Neural progenitor cell (in vitro differentiated cells): ENCODE measurements around the gene HES4. TPM values are rescaled to one million over a fixed set of nuclear protein-coding genes. Genes with fewer than 3 reads are reported as not detected.

Experiments
- DNase-seq: peaks from one replicate; pipeline ENCODE4 v3.0.0-alpha.2; 2016; ENCODE audit warnings: low spot score
- H2AFZ ChIP-seq: fragments of 200-600 bp; sonication (generic); replicated peaks from 2 replicates; pipeline ENCODE4 v1.6.1; 2016; ENCODE audit warnings: antibody characterized with exemption
- H3F3A ChIP-seq: fragments of 200-600 bp; sonication (generic); 2 replicates; pipeline ENCODE4 v1.6.1; 2016; ENCODE audit warnings: antibody characterized with exemption, low read depth
- H3K27ac ChIP-seq: fragments of 200-600 bp; sonication (generic); 2 replicates; pipeline ENCODE4 v1.5.1; 2016; ENCODE audit warnings: mild to moderate bottlenecking
- H3K27me3 ChIP-seq: fragments of 200-600 bp; sonication (generic); 2 replicates; pipeline ENCODE4 v1.6.1; 2016; ENCODE audit warnings: mild to moderate bottlenecking, moderate library complexity
- H3K36me3 ChIP-seq: fragments of 200-600 bp; sonication (generic); 2 replicates; pipeline ENCODE4 v1.5.1; 2016
- H3K4me1 ChIP-seq: fragments of 200-600 bp; sonication (generic); 2 replicates; pipeline ENCODE4 v1.6.1; 2016; ENCODE audit warnings: mixed run types
- H3K4me2 ChIP-seq: fragments of 200-600 bp; sonication (generic); 2 replicates; pipeline ENCODE4 v1.6.1; 2016
- H3K4me3 ChIP-seq: fragments of 200-600 bp; sonication (generic); 2 replicates; pipeline ENCODE4 v1.5.1; 2016
- H3K79me2 ChIP-seq: fragments of 200-600 bp; sonication (generic); 2 replicates; pipeline ENCODE4 v1.6.1; 2016; ENCODE audit warnings: low read depth
- H3K9ac ChIP-seq: fragments of 200-600 bp; sonication (generic); 2 replicates; pipeline ENCODE4 v1.6.1; 2016
- H3K9me3 ChIP-seq: fragments of 200-600 bp; sonication (generic); 2 replicates; pipeline ENCODE4 v1.5.1; 2016; ENCODE audit warnings: low read depth
- H4K20me1 ChIP-seq: fragments of 200-600 bp; sonication (generic); 2 replicates; pipeline ENCODE4 v1.6.1; 2016; ENCODE audit warnings: low read depth
- H3K27ac Mint-ChIP-seq: 3 replicates; pipeline ENCODE4 v1.8.0; 2021; ENCODE audit warnings: mixed read lengths
- H3K27me3 Mint-ChIP-seq: 2 replicates; pipeline ENCODE4 v1.8.0; 2022; ENCODE audit warnings: low read depth, mild to moderate bottlenecking, inconsistent platforms, moderate library complexity, mixed read lengths; ENCODE audit not compliant: insufficient read depth
- H3K36me3 Mint-ChIP-seq: 3 replicates; pipeline ENCODE4 v1.8.0; 2021; ENCODE audit warnings: mixed read lengths
- H3K4me1 Mint-ChIP-seq: 3 replicates; pipeline ENCODE4 v1.8.0; 2021; ENCODE audit warnings: mixed read lengths
- H3K4me3 Mint-ChIP-seq: 3 replicates; pipeline ENCODE4 v1.8.0; 2021; ENCODE audit warnings: mild to moderate bottlenecking, moderate library complexity, mixed read lengths
- H3K9me3 Mint-ChIP-seq: 3 replicates; pipeline ENCODE4 v1.8.0; 2020; ENCODE audit warnings: mixed read lengths
- EZH2 ChIP-seq: fragments of 200-600 bp; sonication (generic); IDR thresholded peaks from 2 replicates; pipeline ENCODE4 v1.6.1; 2017; ENCODE audit warnings: antibody characterized with exemption, mild to moderate bottlenecking, moderate library complexity
- EZH2phosphoT487 ChIP-seq: fragments of 200-600 bp; sonication (generic); IDR thresholded peaks from 2 replicates; pipeline ENCODE4 v1.6.1; 2017; ENCODE audit warnings: antibody characterized with exemption
- total RNA-seq: library from RNA; depleted of rRNA; stranded (reverse); fragments of >200 nt; gene quantifications from 2 replicates; pipeline ENCODE4 v1.2.3, GENCODE V29; 2015; ENCODE audit warnings: low replicate concordance
- TF ChIP-seq, protein P1 (sequence below): fragments of 200-600 bp; sonication (generic); IDR thresholded peaks from 2 replicates; pipeline ENCODE4 v1.5.1; 2017; ENCODE audit warnings: antibody characterized with exemption, mild to moderate bottlenecking

Gene HES4
- total RNA-seq, 1 donor from 2014 or later = 7.6 TPM

GRCh38 chr1:975896-976683 is 23.8 kb downstream of the HES4 start:
- peaks cover 63% of the 10 kb centered on the region for H3K27me3 ChIP-seq
- H3K27ac ChIP-seq = no peak overlapping the region
- peaks cover 7% of the 10 kb centered on the region for H3F3A ChIP-seq
- Mint-ChIP-seq H3K27me3 (peaks cover 25% of the 10 kb centered on the region), H3K9me3 (peaks cover 4% of the 10 kb centered on the region), H3K4me1 (peaks cover 8% of the 10 kb centered on the region), H3K4me3 (peak overlapping the region; percentile 69), H3K27ac (no peak overlapping the region), H3K36me3 (peaks cover 3% of the 10 kb centered on the region)
- H3K9ac ChIP-seq = no peak overlapping the region
- no peaks in the 10 kb centered on the region for H3K4me1 ChIP-seq
- DNase-seq = peak; percentile 89
- H3K36me3 ChIP-seq = no peaks in the 10 kb centered on the region
- no peaks in the 10 kb centered on the region for H4K20me1 ChIP-seq
- H3K4me3 ChIP-seq = peak overlapping the region; percentile 26
- no peaks in the 10 kb centered on the region for H3K79me2 ChIP-seq
- no peak for TF ChIP-seq EZH2
- TF ChIP-seq, protein P1, sequence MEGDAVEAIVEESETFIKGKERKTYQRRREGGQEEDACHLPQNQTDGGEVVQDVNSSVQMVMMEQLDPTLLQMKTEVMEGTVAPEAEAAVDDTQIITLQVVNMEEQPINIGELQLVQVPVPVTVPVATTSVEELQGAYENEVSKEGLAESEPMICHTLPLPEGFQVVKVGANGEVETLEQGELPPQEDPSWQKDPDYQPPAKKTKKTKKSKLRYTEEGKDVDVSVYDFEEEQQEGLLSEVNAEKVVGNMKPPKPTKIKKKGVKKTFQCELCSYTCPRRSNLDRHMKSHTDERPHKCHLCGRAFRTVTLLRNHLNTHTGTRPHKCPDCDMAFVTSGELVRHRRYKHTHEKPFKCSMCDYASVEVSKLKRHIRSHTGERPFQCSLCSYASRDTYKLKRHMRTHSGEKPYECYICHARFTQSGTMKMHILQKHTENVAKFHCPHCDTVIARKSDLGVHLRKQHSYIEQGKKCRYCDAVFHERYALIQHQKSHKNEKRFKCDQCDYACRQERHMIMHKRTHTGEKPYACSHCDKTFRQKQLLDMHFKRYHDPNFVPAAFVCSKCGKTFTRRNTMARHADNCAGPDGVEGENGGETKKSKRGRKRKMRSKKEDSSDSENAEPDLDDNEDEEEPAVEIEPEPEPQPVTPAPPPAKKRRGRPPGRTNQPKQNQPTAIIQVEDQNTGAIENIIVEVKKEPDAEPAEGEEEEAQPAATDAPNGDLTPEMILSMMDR = peak; percentile 70
- peak; percentile 37 for TF ChIP-seq EZH2phosphoT487
- H3K9me3 ChIP-seq = no peaks in the 10 kb centered on the region
- peak overlapping the region; percentile 87 for H2AFZ ChIP-seq
- peak overlapping the region; percentile 71 for H3K4me2 ChIP-seq

DNA sequence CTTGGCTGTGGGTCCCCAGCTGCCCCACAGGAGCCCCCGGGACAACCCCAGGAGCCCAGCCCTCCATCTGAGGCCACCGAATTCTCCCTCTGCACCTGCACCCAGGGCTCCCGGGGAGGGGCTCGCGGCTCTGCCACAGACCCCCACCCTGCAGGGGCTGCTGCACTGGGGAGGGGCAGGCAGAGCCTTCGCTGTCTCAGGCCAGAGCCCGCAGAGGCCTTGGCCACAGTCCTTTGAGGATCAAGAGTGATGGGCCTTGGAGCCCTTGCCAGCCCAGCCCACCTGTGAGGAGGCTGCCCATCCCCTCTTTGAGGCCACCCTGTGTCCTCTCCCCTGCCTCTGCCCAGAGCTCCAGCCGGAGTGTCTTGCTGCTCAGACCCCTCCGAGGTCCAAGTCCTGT is 24.5 kb downstream of the HES4 start:
- Mint-ChIP-seq H3K4me3 (peak overlapping the region; percentile 69), H3K36me3 (peaks cover 3% of the 10 kb centered on the region), H3K4me1 (peaks cover 8% of the 10 kb centered on the region), H3K27ac (no peak overlapping the region), H3K27me3 (peaks cover 25% of the 10 kb centered on the region), H3K9me3 (peaks cover 4% of the 10 kb centered on the region)
- H3K9ac ChIP-seq = no peak overlapping the region
- DNase-seq = no peak
- H3K4me3 ChIP-seq = no peak overlapping the region
- TF ChIP-seq EZH2phosphoT487 = no peak
- TF ChIP-seq EZH2 = no peak
- TF ChIP-seq, protein P1 = no peak
- H3K4me2 ChIP-seq = no peak overlapping the region
- no peaks in the 10 kb centered on the region for H3K4me1 ChIP-seq
- H3K27me3 ChIP-seq = peaks cover 64% of the 10 kb centered on the region
- no peaks in the 10 kb centered on the region for H3K9me3 ChIP-seq
- no peak overlapping the region for H3K27ac ChIP-seq
- H2AFZ ChIP-seq = no peak overlapping the region
- no peaks in the 10 kb centered on the region for H4K20me1 ChIP-seq
- H3K36me3 ChIP-seq = no peaks in the 10 kb centered on the region
- H3K79me2 ChIP-seq = no peaks in the 10 kb centered on the region
- peaks cover 7% of the 10 kb centered on the region for H3F3A ChIP-seq

GRCh38 chr1:974687-975328 is 25.1 kb downstream of the HES4 start:
- Mint-ChIP-seq H3K36me3 (peaks cover 3% of the 10 kb centered on the region), H3K4me3 (peak overlapping the region; percentile 50), H3K27ac (no peak overlapping the region), H3K27me3 (peaks cover 29% of the 10 kb centered on the region), H3K4me1 (peaks cover 8% of the 10 kb centered on the region), H3K9me3 (peaks cover 4% of the 10 kb centered on the region)
- H3F3A ChIP-seq = peaks cover 7% of the 10 kb centered on the region
- H3K36me3 ChIP-seq = no peaks in the 10 kb centered on the region
- no peaks in the 10 kb centered on the region for H3K4me1 ChIP-seq
- no peaks in the 10 kb centered on the region for H4K20me1 ChIP-seq
- H3K79me2 ChIP-seq = no peaks in the 10 kb centered on the region
- peaks cover 67% of the 10 kb centered on the region for H3K27me3 ChIP-seq
- no peak overlapping the region for H3K9ac ChIP-seq
- no peak overlapping the region for H2AFZ ChIP-seq
- no peaks in the 10 kb centered on the region for H3K9me3 ChIP-seq
- H3K27ac ChIP-seq = no peak overlapping the region
- TF ChIP-seq, protein P1 = no peak
- TF ChIP-seq EZH2phosphoT487 = no peak
- H3K4me3 ChIP-seq = no peak overlapping the region
- DNase-seq = no peak
- H3K4me2 ChIP-seq = no peak overlapping the region
